Cortex of kidney (tissue), 1 donor: ENCODE results near the gene HES6.

ENCODE experiments used
- DNase-seq: peaks from one replicate; lab custom pipeline; 2025; lab: John Stamatoyannopoulos, UW

Gene HES6

GRCh38 chr2:238233625-238234024, 6.2 kb downstream of the HES6 start:
- no peak for DNase-seq

- DNase-seq, result no peak
These were observed 8.0 kb downstream of the HES6 start for GRCh38 chr2:238231809-238232208.

GRCh38 chr2:238231251-238231793, 8.5 kb downstream of the HES6 start:
- DNase-seq, result no peak

- DNase-seq, result no peak
These were observed 9.1 kb downstream of the HES6 start for GRCh38 chr2:238230699-238231098.

GRCh38 chr2:238228700-238229099, 11.1 kb downstream of the HES6 start:
- DNase-seq, result no peak

- DNase-seq, result no peak
These were observed 12.2 kb downstream of the HES6 start for GRCh38 chr2:238227587-238228032.

- DNase-seq, result no peak
These were observed 12.9 kb downstream of the HES6 start for GRCh38 chr2:238226698-238227586.

- DNase-seq, result no peak
These were observed 13.7 kb downstream of the HES6 start for GRCh38 chr2:238225911-238226697.

GRCh38 chr2:238225121-238225520, 14.7 kb downstream of the HES6 start:
- DNase-seq, result no peak

GRCh38 chr2:238224356-238225035, 15.3 kb downstream of the HES6 start:
- no peak for DNase-seq

GRCh38 chr2:238220892-238221521, 18.8 kb downstream of the HES6 start:
- no peak for DNase-seq

- no peak for DNase-seq
These were observed 19.5 kb downstream of the HES6 start for GRCh38 chr2:238220274-238220891.

- DNase-seq, result no peak
These were observed 23.1 kb downstream of the HES6 start for GRCh38 chr2:238216651-238217184.

GRCh38 chr2:238207006-238207405, 32.8 kb downstream of the HES6 start:
- no peak for DNase-seq

- no peak for DNase-seq
These were observed 35.7 kb downstream of the HES6 start for GRCh38 chr2:238203973-238204683.

- no peak for DNase-seq
These were observed 36.5 kb downstream of the HES6 start, which contains the start of gene ILKAP for GRCh38 chr2:238203094-238203972. Gene ILKAP, minus strand, starts transcription at chr2:238203695. Its CDS starts 142 bp downstream, at chr2:238203553.

GRCh38 chr2:238202326-238203093, 37.3 kb downstream of the HES6 start:
- no peak for DNase-seq

- no peak for DNase-seq
These were observed 49.4 kb downstream of the HES6 start for GRCh38 chr2:238190445-238190844.
